ENCODE results near the gene LHX6.

- TF ChIP-seq, protein P1, sequence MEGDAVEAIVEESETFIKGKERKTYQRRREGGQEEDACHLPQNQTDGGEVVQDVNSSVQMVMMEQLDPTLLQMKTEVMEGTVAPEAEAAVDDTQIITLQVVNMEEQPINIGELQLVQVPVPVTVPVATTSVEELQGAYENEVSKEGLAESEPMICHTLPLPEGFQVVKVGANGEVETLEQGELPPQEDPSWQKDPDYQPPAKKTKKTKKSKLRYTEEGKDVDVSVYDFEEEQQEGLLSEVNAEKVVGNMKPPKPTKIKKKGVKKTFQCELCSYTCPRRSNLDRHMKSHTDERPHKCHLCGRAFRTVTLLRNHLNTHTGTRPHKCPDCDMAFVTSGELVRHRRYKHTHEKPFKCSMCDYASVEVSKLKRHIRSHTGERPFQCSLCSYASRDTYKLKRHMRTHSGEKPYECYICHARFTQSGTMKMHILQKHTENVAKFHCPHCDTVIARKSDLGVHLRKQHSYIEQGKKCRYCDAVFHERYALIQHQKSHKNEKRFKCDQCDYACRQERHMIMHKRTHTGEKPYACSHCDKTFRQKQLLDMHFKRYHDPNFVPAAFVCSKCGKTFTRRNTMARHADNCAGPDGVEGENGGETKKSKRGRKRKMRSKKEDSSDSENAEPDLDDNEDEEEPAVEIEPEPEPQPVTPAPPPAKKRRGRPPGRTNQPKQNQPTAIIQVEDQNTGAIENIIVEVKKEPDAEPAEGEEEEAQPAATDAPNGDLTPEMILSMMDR (conservative IDR thresholded peaks at IDR 0.05; ENCODE audit: low read depth, low read length): no peak
- no peak for TF ChIP-seq EZH2phosphoT487 (IDR thresholded peaks at IDR 0.05; ENCODE audit: borderline replicate concordance, low read length)
- TF ChIP-seq EZH2 (IDR thresholded peaks at IDR 0.05; ENCODE audit: low read length, unreplicated experiment): no peak
Measured at GRCh38 chr9:122164286-122164685, 64.5 kb downstream of the LHX6 start.
